Keratinocyte (primary cell): ENCODE results near the gene ALPK1. TPM values are rescaled to one million over a fixed set of nuclear protein-coding genes. Genes with fewer than 3 reads are reported as not detected.

Source experiments
- DNase-seq: peaks from one replicate; pipeline ENCODE4 v3.0.0-alpha.2; 2011; ENCODE audit warnings: low read depth, missing footprints, low spot score
- FAIRE-seq: peaks from 2 replicates; lab custom pipeline; 2011; peaks lifted over from hg19 to GRCh38; lab: Jason Lieb, UNC
- H2AFZ ChIP-seq: 2 replicates; pipeline ENCODE4 v1.6.0; 2012; ENCODE audit warnings: low read length, control low read depth, inconsistent platforms; ENCODE audit not compliant: control insufficient read depth
- H3K27ac ChIP-seq: 2 replicates; pipeline ENCODE4 v1.5.1; 2011; ENCODE audit warnings: low read length; ENCODE audit not compliant: control insufficient read depth, insufficient read depth
- H3K27me3 ChIP-seq: 3 replicates; pipeline ENCODE4 v1.6.0; 2011; ENCODE audit warnings: low read length; ENCODE audit not compliant: control insufficient read depth, insufficient read depth; ENCODE audit errors: extremely low read depth
- H3K36me3 ChIP-seq, 2 experiments: 2 replicates in 1 of 2; 3 replicates in 1 of 2; pipeline ENCODE4 v1.5.1; 2011; ENCODE audit warnings: low read length in 2 of 2, mild to moderate bottlenecking in 1 of 2; ENCODE audit not compliant: control insufficient read depth in 2 of 2, insufficient read depth in 2 of 2; ENCODE audit errors: extremely low read depth in 1 of 2
- H3K4me1 ChIP-seq: 3 replicates; pipeline ENCODE4 v1.5.1; 2011; ENCODE audit warnings: low read length; ENCODE audit not compliant: control insufficient read depth, insufficient read depth; ENCODE audit errors: extremely low read depth
- H3K4me2 ChIP-seq: 3 replicates; pipeline ENCODE4 v1.6.0; 2011; ENCODE audit warnings: low read depth, low read length; ENCODE audit not compliant: control insufficient read depth, insufficient read depth; ENCODE audit errors: extremely low read depth
- H3K4me3 ChIP-seq, 3 experiments: fragments of 200-600 bp in 1 of 3; sonication (generic) in 1 of 3; 2 replicates in 2 of 3; 3 replicates in 1 of 3; pipeline ENCODE4 v1.5.1; 2011 to 2016; ENCODE audit warnings: low read length in 3 of 3, mild to moderate bottlenecking in 3 of 3, control low read depth in 2 of 3, inconsistent platforms in 1 of 3, low read depth in 1 of 3, mixed read lengths in 1 of 3, mixed run types in 1 of 3, moderate library complexity in 1 of 3; ENCODE audit not compliant: control insufficient read depth in 2 of 3, insufficient read depth in 2 of 3; ENCODE audit errors: extremely low read depth in 1 of 3
- H3K79me2 ChIP-seq: 2 replicates; pipeline ENCODE4 v1.6.0; 2012; ENCODE audit warnings: low read length; ENCODE audit not compliant: control insufficient read depth, insufficient read depth
- H3K9ac ChIP-seq: 3 replicates; pipeline ENCODE4 v1.6.0; 2011; ENCODE audit warnings: low read length; ENCODE audit not compliant: control insufficient read depth, insufficient read depth; ENCODE audit errors: extremely low read depth
- H3K9me1 ChIP-seq: 3 replicates; pipeline ENCODE4 v1.6.0; 2011; ENCODE audit warnings: low read length; ENCODE audit not compliant: control insufficient read depth, insufficient read depth; ENCODE audit errors: extremely low read depth
- H3K9me3 ChIP-seq: 2 replicates; pipeline ENCODE4 v1.5.1; 2012; ENCODE audit warnings: low read depth, low read length; ENCODE audit not compliant: control insufficient read depth
- H4K20me1 ChIP-seq: 3 replicates; pipeline ENCODE4 v1.6.0; 2011; ENCODE audit warnings: low read length; ENCODE audit not compliant: control insufficient read depth, insufficient read depth; ENCODE audit errors: extremely low read depth
- EZH2 ChIP-seq: IDR thresholded peaks from one replicate; pipeline ENCODE4 v1.6.1; 2012; ENCODE audit warnings: inconsistent platforms, mild to moderate bottlenecking, low read length, moderate library complexity
- dilution Hi-C: fragments of 300-500 bp; cut with MboI; formaldehyde crosslinking; loops from one replicate; pipeline ENCODE4 v1.7.0; 2020; ENCODE audit warnings: low sequenced_read_pairs; ENCODE audit not compliant: extremely low pct_ligation_motif_present
- polyA plus RNA-seq, 5 experiments: library from polyadenylated mRNA; depleted of rRNA in 3 of 5; stranded (reverse) in 3 of 5; stranded (forward) in 1 of 5; unstranded in 1 of 5; fragments of >200 nt; gene quantifications; 1 replicate in 1 of 5; 2 replicates in 3 of 5; 3 replicates in 1 of 5; pipeline versions ENCODE4 v1.2.1 to v1.2.3, GENCODE V29; 2011 to 2012; ENCODE audit warnings: missing spikeins in 2 of 5, low read depth in 1 of 5, low replicate concordance in 1 of 5
- TF ChIP-seq, protein P1 (sequence below), 3 experiments: IDR thresholded peaks in 1 of 3; conservative IDR thresholded peaks in 1 of 3; optimal IDR thresholded peaks in 1 of 3; 2 replicates in 2 of 3; 3 replicates in 1 of 3; pipeline versions ENCODE3 to v1.5.1; 2011; ENCODE audit warnings: low read length in 3 of 3, mild to moderate bottlenecking in 3 of 3, moderate library complexity in 2 of 3, control low read depth in 1 of 3, inconsistent platforms in 1 of 3; ENCODE audit not compliant: insufficient read depth in 2 of 3; ENCODE audit errors: extremely low read depth in 1 of 3

ALPK1 gene
- polyA plus RNA-seq, 1 donor (not counting 4 experiments of a cell fraction or from before 2014, with no cell fraction given) = 5.5 TPM

GRCh38 chr4:112358415-112358814 is 61.2 kb downstream of the ALPK1 start:
- no peaks in the 10 kb centered on the region for H3K27me3 ChIP-seq
- no peak overlapping the region for H3K27ac ChIP-seq
- H3K9me1 ChIP-seq = no peaks in the 10 kb centered on the region
- H3K4me2 ChIP-seq = no peak overlapping the region
- no peaks in the 10 kb centered on the region for H3K9me3 ChIP-seq
- no peaks in the 10 kb centered on the region for H3K36me3 ChIP-seq
- FAIRE-seq = no peak
- no peaks in the 10 kb centered on the region for H3K79me2 ChIP-seq
- H2AFZ ChIP-seq = no peak overlapping the region
- H4K20me1 ChIP-seq = no peaks in the 10 kb centered on the region
- no peak overlapping the region for H3K4me3 ChIP-seq
- dilution Hi-C loops = no loop called here
- H3K4me1 ChIP-seq = peaks cover 2% of the 10 kb centered on the region
- TF ChIP-seq, protein P1, sequence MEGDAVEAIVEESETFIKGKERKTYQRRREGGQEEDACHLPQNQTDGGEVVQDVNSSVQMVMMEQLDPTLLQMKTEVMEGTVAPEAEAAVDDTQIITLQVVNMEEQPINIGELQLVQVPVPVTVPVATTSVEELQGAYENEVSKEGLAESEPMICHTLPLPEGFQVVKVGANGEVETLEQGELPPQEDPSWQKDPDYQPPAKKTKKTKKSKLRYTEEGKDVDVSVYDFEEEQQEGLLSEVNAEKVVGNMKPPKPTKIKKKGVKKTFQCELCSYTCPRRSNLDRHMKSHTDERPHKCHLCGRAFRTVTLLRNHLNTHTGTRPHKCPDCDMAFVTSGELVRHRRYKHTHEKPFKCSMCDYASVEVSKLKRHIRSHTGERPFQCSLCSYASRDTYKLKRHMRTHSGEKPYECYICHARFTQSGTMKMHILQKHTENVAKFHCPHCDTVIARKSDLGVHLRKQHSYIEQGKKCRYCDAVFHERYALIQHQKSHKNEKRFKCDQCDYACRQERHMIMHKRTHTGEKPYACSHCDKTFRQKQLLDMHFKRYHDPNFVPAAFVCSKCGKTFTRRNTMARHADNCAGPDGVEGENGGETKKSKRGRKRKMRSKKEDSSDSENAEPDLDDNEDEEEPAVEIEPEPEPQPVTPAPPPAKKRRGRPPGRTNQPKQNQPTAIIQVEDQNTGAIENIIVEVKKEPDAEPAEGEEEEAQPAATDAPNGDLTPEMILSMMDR (optimal IDR thresholded peaks at IDR 0.05 in 1 of 3, IDR thresholded peaks at IDR 0.05 in 1 of 3, conservative IDR thresholded peaks at IDR 0.05 in 1 of 3; ENCODE audit: extremely low read depth in 1 of 3, insufficient read depth in 2 of 3, low read length in 3 of 3) = no peak
- TF ChIP-seq EZH2 = no peak
- DNase-seq = no peak
- no peak overlapping the region for H3K9ac ChIP-seq

GRCh38 chr4:112358952-112359749 is 62.0 kb downstream of the ALPK1 start:
- Histone ChIP-seq H3K4me3 (no peak overlapping the region), H3K9ac (no peak overlapping the region), H3K79me2 (no peaks in the 10 kb centered on the region), H3K27me3 (no peaks in the 10 kb centered on the region), H3K9me1 (no peaks in the 10 kb centered on the region), H3K9me3 (no peaks in the 10 kb centered on the region), H3K4me2 (no peak overlapping the region), H3K27ac (no peak overlapping the region), H3K4me1 (peaks cover 2% of the 10 kb centered on the region), H3K36me3 (no peaks in the 10 kb centered on the region), H2AFZ (no peak overlapping the region), H4K20me1 (no peaks in the 10 kb centered on the region)
- no peak for DNase-seq
- dilution Hi-C loops = no loop called here
- no peak for FAIRE-seq
- TF ChIP-seq EZH2 = no peak
